ENCODE results near the gene ZNF277. TPM values are rescaled to one million over a fixed set of nuclear protein-coding genes. Genes with fewer than 3 reads are reported as not detected.
A peak's percentile ranks its signal among the peaks of the same experiment; 100 is the strongest.
"Not testable (repeated sequence)": the region's sequence is repeated elsewhere in the genome, so short reads cannot be mapped to it uniquely, and the experiment has no call there.

Gene ZNF277
- polyA plus RNA-seq, 5 donors: 24.0 to 39.2 (median 36.3) TPM

DNA sequence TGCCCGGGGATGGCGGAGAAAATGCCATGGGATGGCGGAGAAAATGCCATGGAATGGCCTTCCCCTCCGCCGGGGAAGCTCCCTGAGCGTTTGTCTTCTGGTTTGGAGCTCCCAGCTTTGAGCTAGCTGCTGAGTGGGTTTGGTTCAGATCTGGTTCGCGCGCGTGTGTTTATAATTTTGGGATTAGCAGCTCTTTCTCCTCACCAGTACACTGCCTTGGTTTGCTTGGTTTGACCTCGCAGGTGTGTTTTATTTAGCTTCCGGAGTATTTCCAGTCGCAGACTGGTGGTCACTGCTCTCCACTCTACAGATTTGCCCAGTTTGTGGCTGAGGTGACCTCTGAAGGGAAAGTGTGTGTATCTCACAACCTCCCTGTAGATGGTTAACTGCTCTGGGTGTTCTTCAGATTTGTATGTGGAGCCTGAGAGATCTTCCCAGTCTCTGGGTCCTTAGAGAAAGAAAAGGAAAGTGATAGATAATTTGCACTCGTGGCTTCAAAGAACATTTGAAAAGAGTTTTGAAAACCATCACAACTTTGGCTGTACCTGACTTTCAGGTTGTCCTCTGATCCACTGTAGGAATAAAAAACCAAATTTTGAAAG lies 597 bp downstream of the ZNF277 start:
- DNase-seq: no peak

DNA sequence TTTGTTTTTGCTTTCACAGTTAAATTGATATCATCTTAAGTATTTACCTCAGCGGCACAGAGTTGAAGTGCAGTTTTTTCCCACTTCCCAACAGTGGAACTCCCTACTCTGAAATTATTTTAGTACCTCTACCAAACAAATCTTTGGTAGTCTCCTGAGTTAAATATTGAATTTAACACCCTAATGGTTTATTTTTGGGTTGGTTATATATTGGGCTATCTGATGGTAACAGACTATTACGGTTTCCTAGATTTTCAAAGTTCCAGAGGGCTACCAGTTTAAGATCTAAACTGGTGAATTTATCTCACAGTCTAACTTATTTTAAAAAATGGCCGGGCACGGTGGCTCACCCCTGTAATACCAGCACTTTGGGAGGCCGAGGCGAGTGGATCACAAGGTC lies 1.3 kb downstream of the ZNF277 start:
- DNase-seq: no peak

DNA sequence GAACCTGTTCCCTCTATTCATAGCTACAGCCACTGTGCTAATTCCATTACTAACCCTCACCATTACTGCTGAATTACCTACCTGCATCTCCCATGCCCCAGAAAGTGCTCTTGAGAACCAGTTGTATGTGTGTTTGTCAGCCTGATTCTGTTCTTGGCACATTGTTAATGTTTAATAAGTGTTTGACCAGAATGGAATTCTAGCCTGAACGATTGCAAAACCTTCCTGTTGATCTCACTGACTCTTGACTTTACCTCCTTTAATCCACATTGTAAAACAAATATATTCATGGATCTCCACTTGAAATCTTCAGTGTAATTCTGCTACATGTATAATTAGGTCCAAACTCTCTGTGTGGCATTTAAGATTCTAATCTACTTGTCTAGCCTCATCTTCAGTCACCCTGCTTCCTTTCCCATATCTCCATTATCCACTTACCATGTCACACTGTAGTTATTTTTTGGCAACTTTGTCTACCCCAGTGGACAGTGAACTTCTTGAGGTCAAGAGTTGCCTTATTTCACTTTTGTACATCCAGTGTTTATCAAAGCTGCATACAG lies 4.9 kb downstream of the ZNF277 start:
- DNase-seq: peak; percentile 39 to 51

DNA sequence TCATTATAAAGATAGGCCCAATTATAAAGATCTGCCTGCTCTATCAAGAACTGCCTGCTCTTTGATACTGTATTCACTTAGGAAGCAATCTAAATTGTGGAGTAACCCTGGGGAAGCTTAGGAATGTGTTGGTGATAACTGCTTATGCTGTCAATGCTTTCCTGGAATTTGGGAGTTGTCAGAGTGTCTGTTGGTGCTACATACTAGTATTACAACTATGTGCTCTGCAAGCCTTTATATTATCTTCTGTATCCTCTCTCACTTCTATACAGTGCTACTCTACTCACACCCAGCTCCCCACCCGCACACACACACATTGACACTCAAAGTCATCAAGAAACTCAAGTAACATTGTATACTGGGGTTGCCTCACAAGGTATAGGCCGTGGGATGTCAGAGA lies 6.1 kb downstream of the ZNF277 start:
- DNase-seq: no peak

DNA sequence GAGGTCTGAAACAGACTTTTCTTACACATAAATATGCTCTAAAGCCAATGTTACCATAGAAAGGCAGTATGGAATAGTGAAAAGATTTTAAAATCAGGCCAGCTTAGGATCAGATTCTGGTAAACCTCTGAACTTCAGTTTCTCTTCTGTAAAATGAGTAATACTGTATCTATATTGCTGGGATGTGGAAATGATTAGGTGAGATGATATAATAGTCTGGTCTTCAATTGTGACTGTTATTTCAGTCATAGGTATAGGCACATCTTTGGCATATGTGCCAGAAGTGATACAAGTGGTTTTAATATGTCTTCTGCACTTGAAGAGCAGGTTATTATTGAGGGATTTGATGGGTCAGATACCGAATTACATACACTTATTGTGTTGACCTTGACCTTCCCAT lies 7.2 kb downstream of the ZNF277 start:
- no peak for DNase-seq

DNA sequence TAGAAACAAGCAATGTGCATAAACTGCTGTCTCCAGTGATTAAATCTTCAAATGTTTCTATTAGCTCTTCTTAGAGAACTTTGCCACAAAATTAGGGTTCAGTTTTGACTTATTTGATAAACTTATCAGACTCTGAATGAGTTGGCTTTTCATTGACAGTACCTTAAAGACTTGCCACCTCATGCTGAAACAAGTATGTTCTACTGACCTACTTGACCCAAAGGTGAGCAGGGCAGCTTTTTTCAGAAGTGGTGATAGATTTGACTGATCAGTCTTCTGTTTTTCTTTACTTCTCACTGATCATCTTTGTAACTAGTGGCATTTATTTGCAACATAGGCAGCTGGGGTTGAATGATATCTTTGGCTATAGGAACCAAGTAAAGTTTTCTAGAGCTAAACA lies 7.8 kb downstream of the ZNF277 start:
- no peak for DNase-seq

DNA sequence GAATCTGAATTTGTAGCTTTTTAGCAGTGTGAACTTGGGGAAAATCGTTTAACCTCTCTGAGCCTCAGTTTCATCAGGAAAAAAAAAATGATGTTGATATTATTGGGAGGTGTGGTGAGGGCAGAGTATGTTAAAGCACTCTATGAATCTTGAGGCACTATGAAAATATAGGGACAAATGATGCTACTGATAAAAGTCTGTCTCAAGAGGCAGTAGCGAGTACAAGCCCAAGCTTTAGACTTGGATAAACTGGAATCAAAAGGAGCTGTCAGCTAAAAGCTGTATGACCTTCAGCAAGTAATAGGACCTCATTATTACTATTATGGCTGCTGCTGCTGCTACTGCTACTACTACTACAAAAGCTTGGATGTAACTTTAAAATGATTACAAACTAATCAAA lies 8.4 kb downstream of the ZNF277 start:
- no peak for DNase-seq

DNA sequence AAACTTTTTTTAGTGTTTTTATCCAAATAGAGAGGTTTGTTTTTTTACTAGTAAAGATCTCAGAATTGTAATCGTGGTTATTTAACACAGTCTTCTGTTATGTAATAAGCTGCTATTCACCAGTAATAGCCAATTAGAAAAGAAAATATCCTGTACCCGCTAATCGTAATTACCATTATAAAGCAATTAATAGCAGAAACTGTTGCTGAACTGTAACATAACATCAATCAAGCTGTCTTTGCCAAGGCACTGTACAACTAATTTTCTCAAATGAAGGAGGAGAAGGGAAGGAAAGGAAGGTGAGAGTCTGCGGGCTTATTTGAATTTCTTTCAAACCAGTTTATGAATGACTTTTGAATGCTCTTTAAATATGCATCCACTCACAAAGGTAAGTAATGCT lies 9.3 kb downstream of the ZNF277 start:
- DNase-seq: no peak

DNA sequence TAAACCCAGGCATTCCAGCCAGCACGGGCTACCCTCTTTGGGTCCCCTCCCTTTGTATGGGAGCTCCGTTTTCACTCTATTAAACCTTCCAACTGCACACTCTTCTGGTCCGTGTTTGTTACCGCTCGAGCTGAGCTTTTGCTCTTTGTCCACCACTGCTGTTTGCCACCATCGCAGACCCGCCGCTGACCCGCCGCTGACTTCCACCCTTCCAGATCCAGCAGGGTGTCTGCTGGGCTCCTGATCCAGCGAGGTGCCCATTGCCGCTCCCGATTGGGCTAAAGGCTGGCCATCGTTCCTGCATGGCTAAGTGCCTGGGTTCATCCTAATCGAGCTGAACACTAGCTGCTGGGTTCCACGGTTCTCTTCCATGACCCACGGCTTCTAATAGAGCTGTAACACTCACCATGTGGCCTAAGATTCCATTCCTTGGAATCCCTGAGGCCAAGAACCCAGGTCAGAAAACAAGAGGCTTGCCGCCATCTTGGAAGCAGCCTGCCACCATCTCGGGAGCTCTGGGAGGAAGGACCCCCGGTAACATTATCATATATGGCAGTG lies 14.5 kb downstream of the ZNF277 start:
- no peak for DNase-seq

DNA sequence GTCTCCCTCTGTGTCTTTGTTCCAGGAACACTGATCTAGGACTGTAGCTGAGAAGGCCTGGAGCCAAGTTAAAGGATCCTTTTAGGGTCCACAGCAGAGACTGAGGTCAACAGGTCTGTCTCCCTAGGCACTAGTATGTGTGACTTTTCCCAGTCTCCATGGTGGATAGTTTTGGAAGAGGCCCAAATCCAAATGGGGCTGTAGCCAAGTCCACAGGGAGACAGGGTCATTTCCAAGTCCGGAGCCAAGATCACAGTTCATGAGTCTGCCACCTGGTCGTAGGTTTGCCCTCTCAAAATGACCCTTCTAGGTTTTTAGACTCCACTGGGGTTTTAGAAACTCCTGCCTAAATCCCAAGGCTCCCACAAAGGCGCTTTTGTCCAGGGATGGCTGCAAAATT lies 16.8 kb downstream of the ZNF277 start:
- no peak for DNase-seq

DNA sequence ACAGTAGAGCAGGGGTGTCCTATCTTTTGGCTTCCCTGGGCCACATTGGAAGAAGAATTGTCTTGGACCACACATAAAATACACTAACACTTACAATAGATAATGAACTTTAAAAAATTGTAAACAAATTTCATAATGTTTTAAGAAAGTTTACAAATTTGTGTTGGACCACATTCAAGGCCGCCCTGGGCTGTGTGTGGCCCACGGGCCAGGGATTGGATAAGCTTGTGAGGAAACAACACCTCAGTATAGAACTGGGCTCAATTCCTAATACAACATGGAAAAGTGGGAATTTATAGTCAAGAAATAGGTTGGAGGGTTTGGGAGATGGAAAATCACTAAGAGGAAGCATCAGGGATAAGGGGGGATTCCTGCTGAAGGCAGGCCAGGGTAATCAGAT lies 17.7 kb downstream of the ZNF277 start:
- DNase-seq: no peak

DNA sequence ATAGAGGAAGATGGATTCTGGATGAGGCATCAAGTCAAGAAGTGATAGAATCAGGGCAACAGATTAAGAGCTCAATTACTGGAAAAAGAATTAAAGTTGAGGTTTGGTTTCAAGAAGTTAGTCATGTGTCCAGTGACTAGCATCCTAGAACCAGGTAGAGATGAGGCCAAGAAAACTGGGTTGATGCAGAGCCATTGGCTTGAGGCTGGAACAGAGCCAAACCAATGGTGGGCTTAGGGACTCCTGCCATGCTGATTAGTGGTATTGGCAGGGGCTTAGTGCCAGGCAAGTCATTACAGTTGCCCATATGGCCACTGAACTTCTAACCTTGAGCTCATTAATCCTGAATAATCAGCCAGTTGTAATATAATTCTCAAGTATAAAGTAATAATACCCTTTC lies 18.5 kb downstream of the ZNF277 start:
- no peak for DNase-seq

DNA sequence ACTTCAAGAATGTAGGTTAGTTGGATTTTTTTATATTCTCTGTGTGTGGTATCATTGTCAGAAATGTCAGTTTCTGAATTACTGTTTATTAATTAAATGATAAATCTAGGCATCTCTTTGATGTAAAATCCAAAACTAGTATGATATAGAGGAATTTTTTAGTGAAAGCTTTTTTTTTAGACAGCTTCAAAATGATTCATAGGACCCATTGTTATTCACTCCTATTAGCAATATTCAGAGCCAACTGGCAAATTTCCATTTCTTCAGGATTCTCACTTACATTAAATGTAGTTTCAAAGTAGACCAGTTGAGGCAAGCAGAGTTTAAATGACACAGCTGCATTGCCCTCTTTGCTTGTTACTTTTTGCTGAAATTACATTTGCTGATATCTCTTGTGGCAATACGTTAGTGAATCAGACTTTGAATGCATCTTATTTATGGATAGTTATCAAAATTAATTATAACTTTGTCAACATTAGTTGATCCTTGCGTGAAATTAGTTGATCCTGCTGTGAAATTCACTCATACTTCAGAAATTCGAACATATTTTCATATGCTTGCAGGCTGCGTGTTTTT lies 20.3 kb downstream of the ZNF277 start:
- no peak for DNase-seq

DNA sequence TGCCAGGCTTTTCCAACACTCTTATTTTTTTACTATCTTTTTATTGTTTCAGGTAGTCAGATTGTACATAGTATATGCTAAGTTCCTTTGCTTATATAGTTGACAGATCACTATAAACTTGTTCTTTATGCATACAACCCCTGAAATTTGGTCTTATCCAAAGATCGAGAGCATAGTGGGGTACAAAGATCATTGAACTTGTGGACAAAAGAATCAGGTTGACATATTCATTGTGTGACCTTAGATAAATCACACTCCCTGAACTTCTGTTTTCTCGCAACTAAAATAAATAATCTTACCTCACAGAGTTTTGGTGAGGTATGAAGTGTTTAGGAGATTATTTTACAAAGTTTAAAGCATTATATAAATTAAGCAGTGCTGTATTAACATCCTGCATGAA lies 22.1 kb downstream of the ZNF277 start:
- no peak for DNase-seq

DNA sequence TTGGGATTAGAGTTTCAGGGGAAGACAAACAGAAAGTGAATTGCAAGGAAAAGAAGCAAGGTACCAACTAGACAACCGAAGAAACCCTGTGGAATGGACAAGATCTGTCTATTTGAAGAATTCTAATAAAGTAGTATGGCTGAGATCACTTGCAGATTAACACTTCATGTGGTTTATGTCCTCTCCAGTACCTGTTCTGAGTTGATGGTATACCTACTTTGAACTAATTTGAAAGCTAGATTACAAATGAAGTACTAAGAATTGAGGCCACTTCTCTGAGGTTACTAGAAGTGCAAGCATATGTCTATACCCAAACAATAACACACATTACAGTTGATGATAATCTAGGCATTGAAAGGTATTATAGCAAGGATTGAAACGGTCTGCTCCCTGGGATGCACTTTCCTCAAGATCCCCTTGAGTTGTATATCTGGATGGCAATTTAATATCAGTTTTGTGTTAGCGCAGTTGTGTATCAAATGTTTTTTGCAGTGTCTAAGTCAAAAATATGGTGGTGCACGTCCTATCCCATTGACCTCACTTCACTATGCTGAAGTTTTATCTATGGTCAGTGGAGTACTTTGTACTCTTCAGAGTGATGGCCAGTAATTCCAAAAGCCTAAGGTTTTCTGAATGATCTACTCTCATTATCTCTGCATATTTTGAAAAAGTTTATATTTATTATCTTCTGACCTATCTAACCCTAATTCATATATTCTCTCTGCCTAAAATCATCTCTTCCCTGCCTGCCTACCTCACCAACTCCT lies 25.9 kb downstream of the ZNF277 start:
- DNase-seq: no peak

DNA sequence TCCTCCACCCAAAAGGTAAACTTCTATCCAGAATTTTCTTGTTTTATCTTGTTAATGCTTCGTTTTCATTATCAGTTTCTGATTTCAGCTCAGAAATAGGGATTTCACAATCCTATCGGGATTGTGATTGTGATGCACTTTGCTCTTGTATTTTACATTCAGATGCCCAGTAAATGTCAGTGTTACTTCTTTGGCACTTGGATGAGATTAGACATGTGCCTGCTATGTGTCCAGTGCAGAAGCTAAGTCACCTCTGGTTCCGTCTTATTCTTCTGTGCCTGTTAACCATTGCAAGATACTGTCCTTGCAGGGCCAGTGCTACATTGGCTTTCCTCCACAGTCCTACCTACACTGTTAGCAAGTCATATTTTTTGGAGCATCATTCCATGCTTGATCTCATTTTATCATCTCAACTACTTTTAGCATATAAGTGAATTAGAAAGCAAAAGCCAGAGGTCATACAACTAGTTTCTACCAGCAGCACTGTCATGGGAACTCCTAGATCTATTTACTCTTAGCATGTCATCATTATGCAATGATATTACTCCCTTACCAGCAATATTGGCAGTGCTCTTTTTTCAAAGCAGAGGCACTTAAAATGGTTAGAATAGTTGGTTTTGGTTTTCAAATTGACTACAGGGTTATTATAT lies 26.7 kb downstream of the ZNF277 start:
- DNase-seq: no peak

DNA sequence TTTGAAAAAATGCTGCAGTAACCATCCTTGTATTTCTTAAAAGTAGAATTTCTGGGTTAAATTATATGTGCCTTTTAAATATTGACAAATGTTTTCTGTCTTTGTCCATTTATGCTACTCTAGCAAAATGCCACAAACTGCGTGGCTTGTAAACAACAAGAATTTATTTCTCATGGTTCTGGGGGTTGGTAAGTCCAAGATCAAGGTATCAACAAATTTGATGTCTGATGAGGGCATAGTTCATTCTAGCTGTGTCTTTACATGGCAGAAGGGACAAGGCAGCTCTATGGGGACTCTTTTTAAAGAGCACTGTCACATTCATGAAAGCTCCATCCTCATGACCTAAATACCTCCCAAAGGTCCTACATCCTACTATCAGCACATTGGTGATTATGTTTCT lies 27.7 kb downstream of the ZNF277 start:
- no peak for DNase-seq

DNA sequence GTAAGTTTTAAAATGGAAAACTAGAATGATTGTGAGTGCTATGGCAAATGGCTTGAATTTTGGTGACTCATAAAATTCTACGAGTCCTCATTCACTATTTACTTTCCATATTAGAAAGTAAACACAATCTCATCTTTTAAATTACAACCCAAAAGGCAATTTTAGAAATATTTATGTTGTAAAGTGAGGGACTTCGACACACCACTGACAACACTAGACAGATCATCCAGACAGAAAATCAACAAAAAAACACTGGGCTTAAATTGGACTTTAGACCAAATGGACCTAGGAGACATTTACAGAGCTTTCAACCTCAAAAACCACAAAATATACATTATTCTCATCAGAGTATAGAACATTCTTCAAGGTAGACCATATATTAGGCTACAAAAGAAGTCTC lies 30.1 kb downstream of the ZNF277 start:
- no peak for DNase-seq

DNA sequence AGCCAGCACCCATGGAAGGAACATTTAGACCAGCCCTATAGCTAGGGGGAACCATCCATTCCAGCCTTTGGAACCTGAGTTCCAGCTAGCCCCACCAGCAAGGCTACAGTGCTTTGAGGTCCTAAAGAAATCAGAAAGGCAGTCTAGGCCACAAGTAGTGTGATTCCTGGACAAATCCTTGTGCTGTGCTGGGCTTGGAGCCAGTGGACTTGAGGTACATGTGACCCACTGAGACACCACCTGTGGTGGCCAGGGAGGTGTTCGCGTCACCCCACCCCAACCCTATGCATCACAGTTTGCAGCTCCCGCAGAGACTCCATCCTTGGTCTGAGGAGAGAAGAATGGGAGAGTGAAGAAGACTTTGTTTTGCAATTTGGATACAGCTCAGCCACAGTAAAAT lies 31.8 kb downstream of the ZNF277 start:
- no peak for DNase-seq

DNA sequence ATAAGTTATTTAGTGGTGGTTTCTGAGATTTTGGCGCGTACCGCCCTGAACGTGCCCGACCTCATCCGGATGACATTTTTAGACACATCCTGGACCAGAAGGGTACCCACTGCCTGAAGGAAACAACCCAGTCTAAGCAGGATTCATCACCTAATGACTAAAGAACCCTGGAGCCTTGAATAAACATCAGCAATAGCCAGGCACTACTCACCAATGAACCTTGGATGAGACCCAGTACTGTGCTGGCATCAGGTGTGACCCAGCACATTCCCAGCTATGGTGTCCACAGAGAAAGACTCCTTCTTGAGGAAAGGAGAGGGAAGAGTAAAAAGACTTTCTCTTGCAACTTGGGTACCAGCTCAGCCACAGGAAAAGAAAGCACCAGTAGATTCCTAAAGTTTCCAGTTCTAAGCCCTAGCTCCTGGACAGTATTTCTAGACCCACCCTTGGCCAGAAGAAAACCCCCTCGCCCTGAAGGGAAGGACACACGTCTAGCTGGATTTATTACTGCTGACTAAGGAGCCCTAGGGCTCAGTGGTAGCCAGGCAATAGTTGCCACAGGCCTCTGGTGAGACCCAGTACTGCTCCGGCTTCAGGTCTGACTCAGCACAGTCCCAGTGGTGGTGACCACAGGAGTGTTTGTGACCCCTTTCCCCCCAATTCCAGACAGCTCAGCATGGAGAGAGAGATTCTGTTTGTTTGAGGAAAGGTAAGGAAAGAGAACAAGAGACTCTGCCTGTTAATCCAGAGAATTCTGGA lies 32.5 kb downstream of the ZNF277 start:
- DNase-seq: no peak

DNA sequence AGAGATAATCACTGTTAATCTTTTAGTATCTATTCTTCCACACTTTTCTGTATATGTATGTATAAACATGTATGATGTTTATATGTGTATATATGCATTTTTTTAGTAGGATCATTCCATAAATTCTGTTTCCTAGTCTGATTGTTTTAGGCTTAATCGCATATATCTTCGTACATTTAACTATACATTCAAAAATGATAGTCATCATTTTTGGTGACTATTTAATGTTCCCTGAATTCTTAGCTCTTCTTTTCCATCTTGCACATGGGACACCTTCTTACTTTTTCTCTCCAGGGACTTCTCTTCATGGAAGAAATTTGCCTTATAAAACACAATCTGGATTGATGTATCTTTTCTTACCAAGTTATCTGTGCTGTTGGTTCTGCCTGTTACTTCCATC lies 42.1 kb downstream of the ZNF277 start:
- DNase-seq: no peak

DNA sequence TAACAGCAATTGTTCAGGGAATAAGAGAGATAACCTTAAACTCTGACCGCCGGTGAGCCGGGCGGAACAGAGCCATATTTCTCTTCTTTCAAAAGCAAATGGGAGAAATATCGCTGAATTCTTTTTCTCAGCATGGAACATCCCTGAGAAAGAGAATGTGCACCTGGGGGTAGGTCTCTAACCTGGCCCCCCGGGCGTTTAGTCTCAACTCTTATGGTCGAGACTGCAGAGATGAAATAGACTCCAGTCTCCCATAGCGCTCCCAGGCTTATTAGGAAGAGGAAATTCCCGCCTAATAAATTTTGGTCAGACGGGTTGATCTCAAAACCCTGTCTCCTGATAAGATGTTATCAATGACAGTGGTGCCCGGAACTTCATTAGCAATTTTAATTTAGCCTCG lies 43.5 kb downstream of the ZNF277 start:
- not testable (repeated sequence) for DNase-seq

Data from right lung (tissue), 5 donors.